SK-N-SH treated with all-trans-retinoic acid at 6 μM for 48 hours (cell line): ENCODE data around the gene SORD.
"Not testable (repeated sequence)": the region's sequence is repeated elsewhere in the genome, so short reads cannot be mapped to it uniquely, and the experiment has no call there.

Experiments
- ARNTL ChIP-seq: fragments of 450-650 bp; formaldehyde crosslinking; IDR thresholded peaks from 2 replicates; pipeline ENCODE4 v1.5.0; 2020; ENCODE audit warnings: low read depth, mild to moderate bottlenecking, moderate library complexity, borderline replicate concordance
- GLIS3 ChIP-seq: fragments of 250-450 bp; sonication (Bioruptor Pico); IDR thresholded peaks from 2 replicates; pipeline ENCODE4 v1.5.0; 2020; ENCODE audit warnings: mild to moderate bottlenecking, moderate library complexity
- ISL1 ChIP-seq: fragments of 250-450 bp; sonication (Bioruptor Pico); IDR thresholded peaks from 2 replicates; pipeline ENCODE4 v2.1.2; 2022; ENCODE audit warnings: mild to moderate bottlenecking, moderate library complexity
- OSR1 ChIP-seq: fragments of 250-450 bp; sonication (Bioruptor Pico); IDR thresholded peaks from 2 replicates; pipeline ENCODE4 v1.8.0; 2022; ENCODE audit warnings: moderate library complexity, mild to moderate bottlenecking, inconsistent platforms
- ZFP3 ChIP-seq: fragments of 250-450 bp; sonication (Bioruptor Pico); IDR thresholded peaks from 2 replicates; pipeline ENCODE4 v1.5.0; 2020; ENCODE audit warnings: mild to moderate bottlenecking, moderate library complexity
- TF ChIP-seq, protein P1 (sequence below): fragments of 250-450 bp; sonication (Bioruptor Pico); IDR thresholded peaks from 2 replicates; pipeline ENCODE4 v1.5.1; 2020; ENCODE audit warnings: low read depth, mild to moderate bottlenecking, moderate library complexity
- TF ChIP-seq, protein P2 (sequence below): fragments of 250-450 bp; sonication (Bioruptor Pico); IDR thresholded peaks from 2 replicates; pipeline ENCODE4 v1.8.0; 2020; ENCODE audit warnings: mild to moderate bottlenecking, moderate library complexity, borderline replicate concordance
- TF ChIP-seq, protein P3 (sequence below): fragments of 250-450 bp; sonication (Bioruptor Pico); IDR thresholded peaks from 2 replicates; pipeline ENCODE4 v1.5.0; 2020; ENCODE audit warnings: mild to moderate bottlenecking, moderate library complexity

DNA sequence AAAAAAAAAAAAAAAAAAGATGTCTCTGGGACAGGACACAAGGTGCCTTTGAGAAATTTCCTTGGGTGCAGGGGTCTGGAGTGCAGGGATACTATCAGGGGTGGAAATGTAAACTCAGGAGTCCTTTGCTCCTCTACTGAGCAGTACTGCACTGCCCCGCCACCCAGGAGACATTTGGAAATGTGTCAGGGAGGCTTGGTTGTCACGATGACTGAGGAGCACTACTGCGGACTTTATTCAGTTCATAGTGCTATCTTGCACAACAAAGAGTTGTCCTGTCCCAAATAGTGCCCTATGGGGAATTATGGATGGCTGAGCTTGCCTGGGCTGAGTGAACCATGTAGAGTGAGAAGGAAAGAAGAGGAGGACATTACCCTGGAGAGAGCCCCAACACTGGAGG is 2.6 kb downstream of the SORD start:
- not testable (repeated sequence) for TF ChIP-seq OSR1 (CRISPR knock-in tag); ARNTL (CRISPR knock-in tag); ZFP3 (CRISPR knock-in tag); ISL1; GLIS3 (CRISPR knock-in tag)
- TF ChIP-seq, protein P1, sequence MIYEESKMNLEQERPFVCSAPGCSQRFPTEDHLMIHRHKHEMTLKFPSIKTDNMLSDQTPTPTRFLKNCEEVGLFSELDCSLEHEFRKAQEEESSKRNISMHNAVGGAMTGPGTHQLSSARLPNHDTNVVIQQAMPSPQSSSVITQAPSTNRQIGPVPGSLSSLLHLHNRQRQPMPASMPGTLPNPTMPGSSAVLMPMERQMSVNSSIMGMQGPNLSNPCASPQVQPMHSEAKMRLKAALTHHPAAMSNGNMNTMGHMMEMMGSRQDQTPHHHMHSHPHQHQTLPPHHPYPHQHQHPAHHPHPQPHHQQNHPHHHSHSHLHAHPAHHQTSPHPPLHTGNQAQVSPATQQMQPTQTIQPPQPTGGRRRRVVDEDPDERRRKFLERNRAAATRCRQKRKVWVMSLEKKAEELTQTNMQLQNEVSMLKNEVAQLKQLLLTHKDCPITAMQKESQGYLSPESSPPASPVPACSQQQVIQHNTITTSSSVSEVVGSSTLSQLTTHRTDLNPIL, result not testable (repeated sequence)
- TF ChIP-seq, protein P2, sequence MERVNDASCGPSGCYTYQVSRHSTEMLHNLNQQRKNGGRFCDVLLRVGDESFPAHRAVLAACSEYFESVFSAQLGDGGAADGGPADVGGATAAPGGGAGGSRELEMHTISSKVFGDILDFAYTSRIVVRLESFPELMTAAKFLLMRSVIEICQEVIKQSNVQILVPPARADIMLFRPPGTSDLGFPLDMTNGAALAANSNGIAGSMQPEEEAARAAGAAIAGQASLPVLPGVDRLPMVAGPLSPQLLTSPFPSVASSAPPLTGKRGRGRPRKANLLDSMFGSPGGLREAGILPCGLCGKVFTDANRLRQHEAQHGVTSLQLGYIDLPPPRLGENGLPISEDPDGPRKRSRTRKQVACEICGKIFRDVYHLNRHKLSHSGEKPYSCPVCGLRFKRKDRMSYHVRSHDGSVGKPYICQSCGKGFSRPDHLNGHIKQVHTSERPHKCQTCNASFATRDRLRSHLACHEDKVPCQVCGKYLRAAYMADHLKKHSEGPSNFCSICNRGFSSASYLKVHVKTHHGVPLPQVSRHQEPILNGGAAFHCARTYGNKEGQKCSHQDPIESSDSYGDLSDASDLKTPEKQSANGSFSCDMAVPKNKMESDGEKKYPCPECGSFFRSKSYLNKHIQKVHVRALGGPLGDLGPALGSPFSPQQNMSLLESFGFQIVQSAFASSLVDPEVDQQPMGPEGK (CRISPR knock-in tag), result not testable (repeated sequence)
- TF ChIP-seq, protein P3, sequence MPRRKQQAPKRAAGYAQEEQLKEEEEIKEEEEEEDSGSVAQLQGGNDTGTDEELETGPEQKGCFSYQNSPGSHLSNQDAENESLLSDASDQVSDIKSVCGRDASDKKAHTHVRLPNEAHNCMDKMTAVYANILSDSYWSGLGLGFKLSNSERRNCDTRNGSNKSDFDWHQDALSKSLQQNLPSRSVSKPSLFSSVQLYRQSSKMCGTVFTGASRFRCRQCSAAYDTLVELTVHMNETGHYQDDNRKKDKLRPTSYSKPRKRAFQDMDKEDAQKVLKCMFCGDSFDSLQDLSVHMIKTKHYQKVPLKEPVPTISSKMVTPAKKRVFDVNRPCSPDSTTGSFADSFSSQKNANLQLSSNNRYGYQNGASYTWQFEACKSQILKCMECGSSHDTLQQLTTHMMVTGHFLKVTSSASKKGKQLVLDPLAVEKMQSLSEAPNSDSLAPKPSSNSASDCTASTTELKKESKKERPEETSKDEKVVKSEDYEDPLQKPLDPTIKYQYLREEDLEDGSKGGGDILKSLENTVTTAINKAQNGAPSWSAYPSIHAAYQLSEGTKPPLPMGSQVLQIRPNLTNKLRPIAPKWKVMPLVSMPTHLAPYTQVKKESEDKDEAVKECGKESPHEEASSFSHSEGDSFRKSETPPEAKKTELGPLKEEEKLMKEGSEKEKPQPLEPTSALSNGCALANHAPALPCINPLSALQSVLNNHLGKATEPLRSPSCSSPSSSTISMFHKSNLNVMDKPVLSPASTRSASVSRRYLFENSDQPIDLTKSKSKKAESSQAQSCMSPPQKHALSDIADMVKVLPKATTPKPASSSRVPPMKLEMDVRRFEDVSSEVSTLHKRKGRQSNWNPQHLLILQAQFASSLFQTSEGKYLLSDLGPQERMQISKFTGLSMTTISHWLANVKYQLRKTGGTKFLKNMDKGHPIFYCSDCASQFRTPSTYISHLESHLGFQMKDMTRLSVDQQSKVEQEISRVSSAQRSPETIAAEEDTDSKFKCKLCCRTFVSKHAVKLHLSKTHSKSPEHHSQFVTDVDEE (CRISPR knock-in tag), result not testable (repeated sequence)
